H1 (cell line): ENCODE results near the gene GOLIM4.

Experiments used
- CREB1 ChIP-seq: IDR thresholded peaks from 2 replicates; pipeline ENCODE4 v1.6.1; 2012; ENCODE audit warnings: inconsistent platforms
- EZH2 ChIP-seq: fragments of 200-600 bp; sonication (generic); IDR thresholded peaks from 2 replicates; pipeline ENCODE4 v1.7.1; 2012; ENCODE audit warnings: low read depth, mild to moderate bottlenecking, moderate library complexity, low read length, inconsistent platforms; ENCODE audit not compliant: severe bottlenecking
- GABPA ChIP-seq: IDR thresholded peaks from 2 replicates; pipeline ENCODE4 v1.6.1; 2011; ENCODE audit warnings: mild to moderate bottlenecking, low read length, moderate library complexity, borderline replicate concordance; ENCODE audit not compliant: insufficient read depth
- HDAC2 ChIP-seq, 2 experiments: fragments of 300-600 bp in 1 of 2; sonication (generic) in 1 of 2; IDR thresholded peaks; 2 replicates each; pipeline ENCODE4 v1.6.1; 2011 to 2012; ENCODE audit warnings: low read depth in 2 of 2, low read length in 2 of 2, mild to moderate bottlenecking in 2 of 2, moderate library complexity in 2 of 2, borderline replicate concordance in 1 of 2, inconsistent platforms in 1 of 2
- JUND ChIP-seq: IDR thresholded peaks from 2 replicates; pipeline ENCODE4 v1.6.1; 2011; ENCODE audit warnings: mild to moderate bottlenecking, improper control_type of control experiment, low read length
- KDM1A ChIP-seq: fragments of 200-600, 300-600 bp; sonication (generic); IDR thresholded peaks from 2 replicates; pipeline ENCODE4 v1.7.1; 2016; ENCODE audit warnings: mild to moderate bottlenecking, low read length, borderline replicate concordance
- MAFK ChIP-seq: IDR thresholded peaks from 2 replicates; pipeline ENCODE4 v1.6.1; 2012; ENCODE audit warnings: low read depth, mild to moderate bottlenecking, improper control_type of control experiment, low read length
- NANOG ChIP-seq: IDR thresholded peaks from 2 replicates; pipeline ENCODE4 v1.6.1; 2011; ENCODE audit warnings: low read length, low read depth, mild to moderate bottlenecking, inconsistent platforms; ENCODE audit not compliant: insufficient read depth, poor library complexity, severe bottlenecking
- POLR2A ChIP-seq, 2 experiments: IDR thresholded peaks; 1 replicate in 1 of 2; 2 replicates in 1 of 2; pipeline ENCODE4 v1.6.1; 2011; ENCODE audit warnings: low read depth in 2 of 2, low read length in 2 of 2, mild to moderate bottlenecking in 2 of 2; ENCODE audit errors: control extremely low read depth in 1 of 2
- SP1 ChIP-seq: IDR thresholded peaks from 2 replicates; pipeline ENCODE4 v1.6.1; 2011; ENCODE audit warnings: low read depth, low read length
- SP4 ChIP-seq: IDR thresholded peaks from 2 replicates; pipeline ENCODE4 v1.6.1; 2012; ENCODE audit warnings: low read length, inconsistent platforms
- SRF ChIP-seq: IDR thresholded peaks from 2 replicates; pipeline ENCODE4 v1.6.1; 2011; ENCODE audit warnings: mild to moderate bottlenecking, low read depth, low read length, moderate library complexity
- TF ChIP-seq, protein P1 (sequence below), 3 experiments: IDR thresholded peaks; 1 replicate in 2 of 3; 2 replicates in 1 of 3; pipeline versions ENCODE4 v1.5.1 to v1.6.1; 2011; ENCODE audit warnings: low read length in 3 of 3, mild to moderate bottlenecking in 3 of 3, inconsistent platforms in 2 of 3, low read depth in 1 of 3, moderate library complexity in 1 of 3; ENCODE audit not compliant: insufficient read depth in 1 of 3; ENCODE audit errors: control extremely low read depth in 1 of 3
- TF ChIP-seq, protein P2 (sequence below): IDR thresholded peaks from 2 replicates; pipeline ENCODE4 v1.6.1; 2012; ENCODE audit warnings: inconsistent platforms

DNA sequence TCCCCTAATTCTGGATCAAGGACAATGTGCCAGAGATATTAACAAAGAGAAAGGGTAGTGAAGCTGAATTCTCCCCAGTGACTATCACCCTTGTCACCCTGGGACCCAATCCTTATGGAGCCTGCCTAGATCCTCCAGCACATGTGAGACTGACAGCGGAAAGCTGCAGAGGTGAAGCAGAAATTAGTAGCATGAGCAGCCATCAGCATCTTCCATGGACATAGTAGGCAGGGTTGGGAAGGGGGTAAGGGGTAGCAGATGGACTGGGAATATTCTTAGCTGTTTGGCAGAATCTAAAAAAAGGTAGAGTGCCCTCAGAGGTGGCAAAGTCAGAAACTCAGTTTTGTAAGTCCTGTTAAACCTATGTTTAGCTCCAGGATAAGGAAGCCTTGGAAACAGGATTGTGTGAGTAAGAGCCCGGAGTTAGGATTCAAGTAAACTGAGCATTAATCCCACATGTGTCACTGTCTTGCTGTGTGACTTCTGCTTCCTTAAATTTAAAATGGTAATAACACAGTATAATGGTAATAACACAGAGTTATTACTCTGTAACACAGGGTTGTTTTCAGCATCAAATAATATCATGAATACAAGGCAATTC lies 14.5 kb downstream of the GOLIM4 start:
- TF ChIP-seq NANOG (no peak), JUND (no peak), MAFK (no peak), HDAC2 (IDR thresholded peaks at IDR 0.05; ENCODE audit: borderline replicate concordance in 1 of 2, low read depth in 2 of 2, low read length in 2 of 2) (no peak), SP1 (no peak), GABPA (no peak), CREB1 (no peak), EZH2 (no peak), POLR2A (IDR thresholded peaks at IDR 0.05; ENCODE audit: control extremely low read depth in 1 of 2, low read depth in 2 of 2, low read length in 2 of 2) (no peak), SRF (no peak), SP4 (no peak), KDM1A (no peak)
- TF ChIP-seq, protein P1, sequence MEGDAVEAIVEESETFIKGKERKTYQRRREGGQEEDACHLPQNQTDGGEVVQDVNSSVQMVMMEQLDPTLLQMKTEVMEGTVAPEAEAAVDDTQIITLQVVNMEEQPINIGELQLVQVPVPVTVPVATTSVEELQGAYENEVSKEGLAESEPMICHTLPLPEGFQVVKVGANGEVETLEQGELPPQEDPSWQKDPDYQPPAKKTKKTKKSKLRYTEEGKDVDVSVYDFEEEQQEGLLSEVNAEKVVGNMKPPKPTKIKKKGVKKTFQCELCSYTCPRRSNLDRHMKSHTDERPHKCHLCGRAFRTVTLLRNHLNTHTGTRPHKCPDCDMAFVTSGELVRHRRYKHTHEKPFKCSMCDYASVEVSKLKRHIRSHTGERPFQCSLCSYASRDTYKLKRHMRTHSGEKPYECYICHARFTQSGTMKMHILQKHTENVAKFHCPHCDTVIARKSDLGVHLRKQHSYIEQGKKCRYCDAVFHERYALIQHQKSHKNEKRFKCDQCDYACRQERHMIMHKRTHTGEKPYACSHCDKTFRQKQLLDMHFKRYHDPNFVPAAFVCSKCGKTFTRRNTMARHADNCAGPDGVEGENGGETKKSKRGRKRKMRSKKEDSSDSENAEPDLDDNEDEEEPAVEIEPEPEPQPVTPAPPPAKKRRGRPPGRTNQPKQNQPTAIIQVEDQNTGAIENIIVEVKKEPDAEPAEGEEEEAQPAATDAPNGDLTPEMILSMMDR (IDR thresholded peaks at IDR 0.05; ENCODE audit: control extremely low read depth in 1 of 3, insufficient read depth in 1 of 3, low read depth in 1 of 3, low read length in 3 of 3): no peak
- TF ChIP-seq, protein P2, sequence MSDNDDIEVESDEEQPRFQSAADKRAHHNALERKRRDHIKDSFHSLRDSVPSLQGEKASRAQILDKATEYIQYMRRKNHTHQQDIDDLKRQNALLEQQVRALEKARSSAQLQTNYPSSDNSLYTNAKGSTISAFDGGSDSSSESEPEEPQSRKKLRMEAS: no peak
